GM03348 (cell line): ENCODE results near the gene SETD3.

Experiments used
- DNase-seq: peaks from one replicate; pipeline ENCODE4 v3.0.0; 2012; ENCODE audit warnings: low spot score

SETD3 gene

DNA sequence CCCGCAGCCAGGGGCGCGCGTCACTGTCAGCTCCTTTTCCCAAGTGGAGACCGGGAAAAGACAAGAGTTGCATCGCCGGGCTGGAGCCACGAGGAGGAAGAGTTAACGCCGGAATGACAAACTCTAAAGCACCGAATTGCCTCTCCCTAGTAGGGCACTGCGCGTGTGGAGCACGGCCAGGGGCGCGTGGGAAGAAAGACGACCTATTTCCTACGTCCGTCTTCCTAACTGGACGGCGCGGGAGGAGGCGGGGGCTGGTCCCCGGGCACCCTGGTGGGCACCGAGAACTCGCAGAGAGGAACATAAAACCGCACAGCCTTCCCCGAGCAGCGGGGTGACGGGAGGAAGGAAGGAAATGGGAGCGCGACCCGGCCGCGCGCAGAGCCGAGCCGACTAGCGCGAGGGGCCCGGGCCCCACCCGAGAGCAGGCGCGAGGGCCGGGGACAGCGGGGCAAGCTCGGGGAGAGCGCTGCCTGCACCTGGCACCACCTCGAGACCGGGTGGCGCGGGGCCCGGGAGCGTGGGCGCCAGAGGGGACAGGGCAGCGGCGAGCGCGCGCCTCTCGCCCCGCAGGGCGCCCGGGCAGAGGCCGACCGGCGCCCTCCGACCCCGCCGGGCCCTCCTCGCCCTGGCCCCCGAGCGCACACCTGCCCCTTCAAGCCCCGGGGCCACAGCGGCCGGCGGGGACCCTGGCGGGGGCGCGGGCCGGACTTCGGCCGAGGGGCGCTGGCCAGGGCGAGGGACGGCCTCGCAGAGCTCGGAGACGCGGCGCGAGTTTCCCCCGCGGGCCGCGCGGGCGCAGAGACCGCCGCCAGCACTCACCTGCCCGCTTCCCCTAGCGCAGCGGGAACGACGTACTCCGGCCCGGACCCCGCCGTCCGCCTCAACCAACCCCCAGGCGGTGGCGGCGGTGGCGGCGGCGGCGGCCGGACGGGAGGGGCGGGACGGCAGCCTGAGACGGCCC lies at the start of gene SETD3:
Gene SETD3, minus strand, starts transcription at position 954 of the 964 bp plus-strand sequence. CDS start 15,054 bp downstream, outside the sequence.
- peak; percentile 81 for DNase-seq

- no peak for DNase-seq
Observed at GRCh38 chr14:99529899-99530298, 49.2 kb upstream of the SETD3 start.

GRCh38 chr14:99527427-99528076 lies 46.9 kb upstream of the SETD3 start:
- no peak for DNase-seq

DNA sequence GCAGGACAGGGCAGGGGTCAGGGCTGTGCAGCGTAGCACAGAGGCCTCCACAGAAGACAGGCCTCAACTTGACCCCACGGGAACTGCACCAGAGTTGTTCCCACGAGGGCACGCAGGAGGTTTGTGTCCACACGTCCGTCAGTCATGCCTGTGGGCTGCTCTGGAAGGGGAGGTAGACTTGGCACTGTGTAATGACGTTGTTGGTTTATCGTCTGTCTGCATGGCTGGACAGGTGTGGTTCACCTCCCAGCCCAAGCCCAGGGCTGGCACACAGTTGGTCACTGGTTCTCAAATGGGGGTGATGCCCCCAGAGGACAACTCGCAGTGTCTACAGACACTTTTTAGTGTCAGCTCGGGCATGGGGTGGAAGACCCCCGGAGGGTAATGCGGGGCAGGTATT lies 46.4 kb upstream of the SETD3 start:
- no peak for DNase-seq

DNA sequence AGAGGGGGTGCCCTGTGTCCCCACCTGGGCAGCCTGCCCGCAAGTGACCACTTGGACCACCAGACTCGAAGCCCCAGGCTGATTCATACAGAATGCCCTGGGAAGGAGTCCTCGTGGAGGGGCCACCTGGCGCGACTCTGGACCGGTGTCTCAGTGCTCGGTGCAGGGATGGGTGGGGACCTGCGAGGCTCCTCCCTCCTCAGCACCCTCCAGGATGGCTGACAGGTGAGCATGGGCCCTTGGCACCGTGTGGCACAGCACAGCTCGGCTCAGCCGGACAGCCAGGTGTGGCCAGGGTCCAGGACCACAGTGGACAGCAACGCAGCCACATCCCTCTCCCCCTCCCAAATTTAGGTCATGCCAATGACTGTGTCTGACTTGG lies 45.0 kb upstream of the SETD3 start:
- no peak for DNase-seq

GRCh38 chr14:99524804-99525698 lies 44.4 kb upstream of the SETD3 start:
- DNase-seq = peak; percentile 72

DNA sequence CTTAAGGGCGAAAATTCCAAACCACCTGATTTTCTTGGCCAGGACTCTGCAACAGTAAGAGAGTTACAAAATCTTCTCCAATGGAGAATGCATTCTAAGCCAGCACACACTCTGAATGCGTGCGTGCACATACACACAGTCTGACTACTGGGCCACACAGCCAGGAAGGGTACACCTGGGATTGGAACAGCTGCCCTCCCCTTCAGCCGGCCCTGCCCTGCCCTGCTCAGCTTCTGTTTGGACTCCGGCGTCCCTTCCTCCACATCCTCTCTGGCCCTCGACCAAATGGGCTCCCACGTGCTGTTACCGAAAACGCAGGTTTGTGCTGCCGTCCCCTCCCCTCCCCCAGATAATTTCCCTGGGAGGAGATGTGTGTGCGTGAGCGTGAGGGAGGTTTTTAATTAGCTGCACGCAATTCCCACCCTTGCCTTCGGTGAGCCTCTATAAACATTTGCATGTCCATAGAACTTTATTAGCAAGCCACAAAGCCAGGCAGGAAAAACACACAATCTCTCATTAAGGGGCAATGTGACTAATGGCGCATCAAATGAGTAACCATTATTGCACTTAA lies 43.5 kb upstream of the SETD3 start:
- DNase-seq = no peak

DNA sequence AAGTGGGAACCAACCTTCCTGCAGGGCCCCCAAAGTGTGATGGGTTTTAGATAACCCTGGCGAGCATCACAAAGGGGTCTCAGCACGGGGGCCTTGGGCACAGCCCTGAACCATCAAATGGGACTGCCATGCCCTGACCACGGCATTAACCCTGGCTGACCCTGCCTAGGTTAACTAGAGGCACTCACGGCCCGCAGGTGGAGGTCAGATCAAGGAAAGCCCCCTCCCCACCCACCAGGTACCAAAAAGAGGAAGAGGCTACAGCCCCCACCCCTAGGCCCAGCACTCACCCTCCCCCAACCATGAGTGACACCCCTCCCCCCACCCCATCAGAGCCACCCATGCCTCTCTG lies 43.0 kb upstream of the SETD3 start:
- no peak for DNase-seq

DNA sequence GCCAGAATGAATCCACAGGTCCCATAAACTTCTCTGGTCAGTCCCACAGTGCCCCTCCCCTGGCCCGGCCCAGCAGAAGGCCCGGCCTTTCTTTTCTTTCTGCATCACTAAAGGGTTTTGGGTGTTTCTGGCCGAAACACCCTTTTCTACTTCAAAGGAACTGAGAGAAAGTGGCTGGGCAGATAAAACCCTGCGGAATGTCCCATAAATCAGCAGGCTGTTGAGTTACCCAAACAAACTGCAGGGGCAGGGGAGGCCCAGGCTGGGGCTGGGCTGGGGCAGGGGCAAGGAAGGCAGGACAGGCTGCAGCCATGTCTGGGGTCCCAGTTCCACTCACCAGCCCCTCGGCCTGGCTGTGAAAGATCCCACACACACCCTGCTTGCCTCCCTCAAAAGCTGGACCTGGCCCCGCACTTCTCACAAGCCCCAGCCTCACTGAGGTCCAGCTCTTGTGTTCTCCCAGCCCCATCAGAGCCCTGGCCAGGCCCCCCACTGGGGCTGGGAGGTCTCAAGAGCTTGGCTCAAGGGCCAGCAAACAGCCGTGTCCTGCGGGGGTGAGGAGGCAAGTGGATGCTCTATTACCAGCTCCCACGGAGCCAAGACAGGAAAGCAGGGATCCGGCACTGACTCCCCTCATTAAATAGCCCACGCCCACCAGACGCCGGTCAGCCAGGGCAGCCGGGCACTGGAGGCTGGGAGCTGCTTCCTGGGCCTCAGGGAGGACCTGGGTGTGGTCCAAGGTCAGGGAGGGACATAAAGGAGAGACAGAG lies 42.5 kb upstream of the SETD3 start:
- no peak for DNase-seq

GRCh38 chr14:99522457-99522891 lies 41.8 kb upstream of the SETD3 start:
- DNase-seq = peak; percentile 89

DNA sequence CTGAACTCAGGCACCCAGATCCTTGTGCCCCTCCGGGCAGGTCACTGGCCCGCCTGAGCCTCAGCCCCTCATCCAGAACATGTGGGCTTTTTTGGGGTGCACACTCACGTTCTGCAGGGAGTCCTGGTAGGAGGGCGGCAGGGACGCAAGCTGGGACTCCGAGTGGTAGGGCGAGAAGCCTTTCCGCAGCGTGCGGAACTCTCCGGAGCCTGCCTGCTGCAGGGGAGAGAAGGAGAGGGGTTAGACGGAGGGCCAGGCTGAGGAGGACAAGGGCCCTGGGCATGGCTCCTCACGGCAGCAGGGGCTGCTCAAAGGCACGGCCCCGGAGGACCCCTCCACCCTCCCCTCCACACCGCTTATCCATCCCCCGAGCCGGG lies 41.4 kb upstream of the SETD3 start:
- no peak for DNase-seq

DNA sequence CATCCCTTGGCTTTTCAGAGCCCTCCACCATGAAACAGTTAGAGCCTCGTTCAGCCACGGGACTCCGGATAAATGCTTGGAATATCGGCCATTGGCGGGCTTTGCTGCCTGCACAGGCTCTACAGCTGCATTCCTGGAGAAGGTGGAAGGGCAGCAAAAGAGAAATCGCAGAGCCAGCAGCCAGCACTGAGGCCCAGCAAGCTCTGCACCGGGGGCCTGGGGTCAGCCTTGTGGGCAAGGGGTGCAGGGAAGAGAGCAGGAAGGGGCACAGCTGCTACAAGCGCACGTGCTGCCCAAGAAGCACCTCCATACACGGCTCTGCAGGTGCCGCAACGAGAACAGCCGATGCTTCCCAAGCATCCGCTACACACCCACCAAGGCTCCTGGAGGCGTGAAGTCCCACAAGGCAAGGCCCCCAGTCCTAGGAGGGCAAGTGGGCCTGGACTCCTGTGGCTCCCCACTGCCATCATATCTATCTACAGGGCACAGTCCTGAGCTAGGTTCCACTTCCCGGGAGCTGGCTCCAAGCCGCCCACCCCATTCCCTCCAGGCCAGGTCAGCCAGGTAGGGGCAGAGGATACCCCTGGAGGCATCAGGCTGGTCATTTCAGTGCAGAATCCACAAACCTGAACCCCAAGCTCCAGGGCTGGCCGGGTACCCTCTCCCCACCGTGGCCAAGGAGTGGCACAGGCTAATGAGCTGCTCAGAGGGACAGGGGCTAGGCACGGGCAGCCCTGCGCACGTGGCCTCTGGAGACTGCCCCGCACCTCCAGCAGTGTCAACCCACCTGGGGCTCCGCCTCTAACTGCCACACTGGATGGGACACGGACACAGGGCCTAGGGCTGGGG lies 40.7 kb upstream of the SETD3 start:
- DNase-seq = no peak

DNA sequence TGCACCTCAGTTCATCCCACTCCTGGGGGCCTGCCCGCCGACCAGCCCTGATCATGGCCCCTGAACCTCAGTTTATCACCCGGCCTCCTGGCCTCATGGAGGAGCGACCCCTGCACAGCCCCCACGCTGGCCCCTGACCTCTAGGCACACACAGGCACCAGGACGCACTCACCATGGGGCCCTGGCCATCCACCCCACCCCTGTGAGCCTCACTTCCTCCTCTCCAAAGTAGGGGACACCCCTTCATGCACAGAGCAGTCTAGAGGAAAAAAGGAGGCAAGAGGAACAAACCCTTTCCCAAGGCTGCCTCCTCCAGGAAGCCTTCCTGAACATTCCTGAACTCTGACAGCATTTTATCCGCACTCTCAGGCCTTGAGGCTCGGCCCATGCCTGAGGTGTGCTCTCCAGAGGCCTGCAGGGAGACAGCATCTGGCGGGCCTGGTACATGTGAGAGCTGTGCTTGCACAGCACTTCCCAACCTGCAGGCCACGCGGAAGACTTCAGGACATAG lies 40.0 kb upstream of the SETD3 start:
- no peak for DNase-seq

DNA sequence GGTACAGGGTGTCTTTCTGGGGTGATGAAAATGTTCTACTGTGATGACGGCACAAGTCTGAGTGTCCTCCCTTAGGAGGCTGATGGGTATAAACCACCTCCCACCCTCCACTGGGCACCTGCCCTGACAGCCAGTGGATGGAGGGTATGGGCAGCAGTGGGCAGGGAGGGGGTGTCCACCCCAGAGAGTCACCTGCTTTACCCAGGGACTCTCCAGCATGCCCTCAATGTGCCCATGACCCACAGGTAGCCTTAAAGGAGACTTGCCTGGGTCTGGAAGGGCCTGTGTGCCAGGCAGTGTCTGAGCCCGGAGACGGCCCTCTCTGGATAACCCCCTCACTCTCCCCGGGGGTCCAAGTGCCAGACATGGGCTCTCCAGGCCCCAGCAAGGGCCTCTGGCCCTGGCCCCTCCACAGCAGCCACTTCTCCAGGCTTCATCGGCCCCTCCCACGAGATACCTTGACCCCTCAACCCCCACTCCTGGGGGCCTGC lies 39.3 kb upstream of the SETD3 start:
- DNase-seq = no peak

- no peak for DNase-seq
Observed at GRCh38 chr14:99519347-99519881, 38.8 kb upstream of the SETD3 start.

- DNase-seq = peak; percentile 90
Observed at GRCh38 chr14:99518441-99519346, 38.0 kb upstream of the SETD3 start.

DNA sequence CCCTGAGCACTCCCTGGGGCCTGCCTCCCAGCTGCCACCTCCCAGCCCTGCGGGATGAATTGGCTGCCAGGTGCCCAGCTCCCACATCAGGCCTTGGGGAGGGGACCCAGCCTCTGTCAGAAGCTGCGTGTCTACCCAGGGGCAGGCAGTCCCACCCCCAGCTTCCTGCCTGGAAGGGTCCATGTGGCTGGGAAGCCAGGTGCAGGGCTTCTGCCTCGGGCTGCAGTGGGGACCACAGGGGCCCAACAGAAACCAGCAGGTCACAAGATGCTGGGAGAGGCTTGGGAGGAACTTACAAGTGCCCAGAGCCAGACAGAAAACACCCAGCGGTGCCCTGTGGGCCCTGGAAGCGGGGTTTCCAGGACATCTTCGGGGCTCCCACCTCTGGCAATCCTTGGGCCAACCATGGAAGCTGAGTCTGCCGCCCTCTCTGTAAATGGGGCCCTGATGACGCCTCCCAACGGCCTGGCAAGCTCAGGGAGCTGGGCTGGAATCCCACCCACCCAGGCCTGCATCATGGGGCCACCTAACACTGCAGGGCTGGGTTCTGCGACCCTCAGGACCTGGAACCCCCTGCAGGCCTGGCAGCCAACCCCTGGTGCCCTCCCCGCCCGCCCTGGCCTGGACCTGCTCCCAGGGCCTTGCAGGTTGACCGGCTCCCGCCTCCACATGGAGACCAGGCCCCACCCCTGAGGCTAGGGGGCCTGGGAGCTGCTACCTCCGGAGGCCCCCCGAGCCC lies 37.2 kb upstream of the SETD3 start:
- DNase-seq = no peak
